Keratinocyte (primary cell): Measurements from ENCODE around the gene TNRC18.

Experiments
- EZH2 ChIP-seq: IDR thresholded peaks from one replicate; pipeline ENCODE4 v1.6.1; 2012; ENCODE audit warnings: inconsistent platforms, mild to moderate bottlenecking, low read length, moderate library complexity
- TF ChIP-seq, protein P1 (sequence below), 3 experiments: IDR thresholded peaks in 1 of 3; conservative IDR thresholded peaks in 1 of 3; optimal IDR thresholded peaks in 1 of 3; 2 replicates in 2 of 3; 3 replicates in 1 of 3; pipeline versions ENCODE3 to v1.5.1; 2011; ENCODE audit warnings: low read length in 3 of 3, mild to moderate bottlenecking in 3 of 3, moderate library complexity in 2 of 3, control low read depth in 1 of 3, inconsistent platforms in 1 of 3; ENCODE audit not compliant: insufficient read depth in 2 of 3; ENCODE audit errors: extremely low read depth in 1 of 3

DNA sequence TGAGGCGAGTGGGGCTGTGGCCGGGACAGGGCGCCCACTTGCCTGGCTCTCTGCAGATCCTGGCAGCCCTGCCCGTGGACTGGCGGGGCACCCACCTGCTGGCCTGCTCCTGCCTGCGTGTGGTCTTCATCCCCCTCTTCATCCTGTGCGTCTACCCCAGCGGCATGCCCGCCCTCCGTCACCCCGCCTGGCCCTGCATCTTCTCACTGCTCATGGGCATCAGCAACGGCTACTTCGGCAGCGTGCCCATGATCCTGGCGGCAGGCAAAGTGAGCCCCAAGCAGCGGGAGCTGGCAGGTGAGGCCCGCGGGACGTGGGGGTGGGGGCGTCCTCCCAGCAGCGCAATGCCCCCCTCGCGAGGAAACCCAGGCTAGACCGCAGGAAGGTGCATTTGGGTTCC, 123.3 kb downstream of the TNRC18 start:
- TF ChIP-seq, protein P1, sequence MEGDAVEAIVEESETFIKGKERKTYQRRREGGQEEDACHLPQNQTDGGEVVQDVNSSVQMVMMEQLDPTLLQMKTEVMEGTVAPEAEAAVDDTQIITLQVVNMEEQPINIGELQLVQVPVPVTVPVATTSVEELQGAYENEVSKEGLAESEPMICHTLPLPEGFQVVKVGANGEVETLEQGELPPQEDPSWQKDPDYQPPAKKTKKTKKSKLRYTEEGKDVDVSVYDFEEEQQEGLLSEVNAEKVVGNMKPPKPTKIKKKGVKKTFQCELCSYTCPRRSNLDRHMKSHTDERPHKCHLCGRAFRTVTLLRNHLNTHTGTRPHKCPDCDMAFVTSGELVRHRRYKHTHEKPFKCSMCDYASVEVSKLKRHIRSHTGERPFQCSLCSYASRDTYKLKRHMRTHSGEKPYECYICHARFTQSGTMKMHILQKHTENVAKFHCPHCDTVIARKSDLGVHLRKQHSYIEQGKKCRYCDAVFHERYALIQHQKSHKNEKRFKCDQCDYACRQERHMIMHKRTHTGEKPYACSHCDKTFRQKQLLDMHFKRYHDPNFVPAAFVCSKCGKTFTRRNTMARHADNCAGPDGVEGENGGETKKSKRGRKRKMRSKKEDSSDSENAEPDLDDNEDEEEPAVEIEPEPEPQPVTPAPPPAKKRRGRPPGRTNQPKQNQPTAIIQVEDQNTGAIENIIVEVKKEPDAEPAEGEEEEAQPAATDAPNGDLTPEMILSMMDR (optimal IDR thresholded peaks at IDR 0.05 in 1 of 3, IDR thresholded peaks at IDR 0.05 in 1 of 3, conservative IDR thresholded peaks at IDR 0.05 in 1 of 3; ENCODE audit: extremely low read depth in 1 of 3, insufficient read depth in 2 of 3, low read length in 3 of 3): no peak
- no peak for TF ChIP-seq EZH2
